ENCODE results near the gene TRAPPC10.
"Not testable (repeated sequence)": the region's sequence is repeated elsewhere in the genome, so short reads cannot be mapped to it uniquely, and the experiment has no call there.

GRCh38 chr21:44144784-44145602 lies 132.9 kb downstream of the TRAPPC10 start:
- not testable (repeated sequence) for TF ChIP-seq CTCF (IDR thresholded peaks at IDR 0.05; ENCODE audit: low read depth, low read length); EZH2phosphoT487 (IDR thresholded peaks at IDR 0.05; ENCODE audit: low read depth)

Data from OCI-LY3 (cell line).